ENCODE measurements around the gene CYTH1. TPM values are rescaled to one million over a fixed set of nuclear protein-coding genes. Genes with fewer than 3 reads are reported as not detected.

The CYTH1 gene
- total RNA-seq, 1 experiment from 2014 or later: 34.3 TPM

DNA sequence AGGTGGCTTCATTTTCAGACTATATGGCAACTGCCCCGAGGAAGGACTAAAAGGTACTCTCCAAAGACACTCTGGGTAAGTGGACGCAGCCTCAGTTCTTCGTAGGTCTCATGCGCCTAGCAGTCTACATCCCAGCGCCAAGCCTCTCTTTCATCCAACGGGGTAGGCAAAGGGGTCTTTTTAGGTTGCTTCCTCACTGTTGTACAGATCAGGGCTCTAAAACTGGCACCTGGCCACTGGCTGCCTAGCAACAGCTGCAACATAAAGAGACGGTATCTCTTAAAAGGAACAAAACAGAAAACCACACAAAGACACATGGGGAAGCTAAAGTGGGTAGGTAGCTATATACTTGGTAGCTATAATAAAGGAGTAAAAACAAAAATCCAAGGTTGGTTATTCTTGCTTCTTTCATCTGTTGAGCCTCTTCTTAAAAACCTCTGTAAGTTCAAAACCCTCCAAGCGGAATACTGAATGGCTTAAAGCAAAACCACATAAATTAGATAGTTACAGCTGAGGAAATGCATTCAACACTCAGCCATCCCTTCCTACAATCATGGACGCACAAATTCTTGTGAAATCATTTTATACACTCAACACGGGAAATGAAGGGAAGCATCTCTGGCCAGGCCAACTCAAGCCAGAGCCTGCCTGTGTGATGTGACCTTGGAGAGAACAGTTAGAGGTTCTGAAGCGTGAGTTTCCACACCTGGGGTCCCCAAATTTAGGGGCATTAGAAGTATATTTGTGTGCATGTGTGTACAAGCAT, 22.7 kb downstream of the CYTH1 start:
- no peak overlapping the region for H3K4me2 ChIP-seq (ENCODE audit: low read length)
- H2AFZ ChIP-seq (ENCODE audit: low read depth, low read length, poor library complexity, severe bottlenecking): no peak overlapping the region
- H3K9me2 ChIP-seq (ENCODE audit: insufficient read depth): no peaks in the 10 kb centered on the region
- no TSS peak for BruUV-seq (replicated peaks)
- no peaks in the 10 kb centered on the region for H3K9me3 ChIP-seq (ENCODE audit: control insufficient read depth in 1 of 2, insufficient read depth in 1 of 2, low read depth in 1 of 2, low read length in 2 of 2)
- H3K27me3 ChIP-seq (ENCODE audit: insufficient read depth, low read length): no peaks in the 10 kb centered on the region
- intact Hi-C loops (cut with micrococcal nuclease): no loop called here
- 0 out of 2 replicates have a peak, but pooled peaks cover 4% of the 10 kb centered on the region for H4K20me1 ChIP-seq (ENCODE audit: insufficient read depth)
- H3K79me2 ChIP-seq (ENCODE audit: insufficient read depth, low read length): peaks cover 37% of the 10 kb centered on the region
- H3K9ac ChIP-seq (ENCODE audit: low read length): no peak overlapping the region
- TF ChIP-seq TCF7L2 (IDR thresholded peaks at IDR 0.05; ENCODE audit: borderline replicate concordance, extremely low read depth, insufficient read depth, insufficient read length) (no peak), RAD21 (IDR thresholded peaks at IDR 0.05; ENCODE audit: low read depth) (no peak), CBX3 (IDR thresholded peaks at IDR 0.05; ENCODE audit: low read depth) (no peak), EGR1 (IDR thresholded peaks at IDR 0.05; ENCODE audit: low read depth) (no peak)
- H3K4me1 ChIP-seq (ENCODE audit: control insufficient read depth in 1 of 2, insufficient read depth in 2 of 2, low read length in 2 of 2): peaks cover 0 to 2% of the 10 kb centered on the region in 2 experiments; a peak in 1 of 4 replicates
- ChIA-PET RAD21 (ENCODE audit: low non-redundant PET in 1 of 2, low total read pairs in 2 of 2, uncharacterized antibody in 2 of 2, unreplicated experiment in 2 of 2) (no interaction called here), CTCF (interaction anchor here (1.1 kb wide), 1 partner anchor 10 kb away, joined by 4 read pairs; no protein-coding TSS in a partner anchor), POLR2A (no interaction called here)
- ATAC-seq (no peak), DNase-seq (ENCODE audit: low read depth, low spot score) (no peak)
- no peaks in the 10 kb centered on the region for H3K36me3 ChIP-seq (ENCODE audit: control insufficient read depth in 1 of 2, insufficient read depth in 2 of 2, low read length in 2 of 2)
- no peak overlapping the region for H3K27ac ChIP-seq (ENCODE audit: low read depth, low read length)
- no peak overlapping the region for H3K4me3 ChIP-seq (replicated peaks in 1 of 2; ENCODE audit: low read depth in 1 of 2, low read length in 2 of 2)

DNA sequence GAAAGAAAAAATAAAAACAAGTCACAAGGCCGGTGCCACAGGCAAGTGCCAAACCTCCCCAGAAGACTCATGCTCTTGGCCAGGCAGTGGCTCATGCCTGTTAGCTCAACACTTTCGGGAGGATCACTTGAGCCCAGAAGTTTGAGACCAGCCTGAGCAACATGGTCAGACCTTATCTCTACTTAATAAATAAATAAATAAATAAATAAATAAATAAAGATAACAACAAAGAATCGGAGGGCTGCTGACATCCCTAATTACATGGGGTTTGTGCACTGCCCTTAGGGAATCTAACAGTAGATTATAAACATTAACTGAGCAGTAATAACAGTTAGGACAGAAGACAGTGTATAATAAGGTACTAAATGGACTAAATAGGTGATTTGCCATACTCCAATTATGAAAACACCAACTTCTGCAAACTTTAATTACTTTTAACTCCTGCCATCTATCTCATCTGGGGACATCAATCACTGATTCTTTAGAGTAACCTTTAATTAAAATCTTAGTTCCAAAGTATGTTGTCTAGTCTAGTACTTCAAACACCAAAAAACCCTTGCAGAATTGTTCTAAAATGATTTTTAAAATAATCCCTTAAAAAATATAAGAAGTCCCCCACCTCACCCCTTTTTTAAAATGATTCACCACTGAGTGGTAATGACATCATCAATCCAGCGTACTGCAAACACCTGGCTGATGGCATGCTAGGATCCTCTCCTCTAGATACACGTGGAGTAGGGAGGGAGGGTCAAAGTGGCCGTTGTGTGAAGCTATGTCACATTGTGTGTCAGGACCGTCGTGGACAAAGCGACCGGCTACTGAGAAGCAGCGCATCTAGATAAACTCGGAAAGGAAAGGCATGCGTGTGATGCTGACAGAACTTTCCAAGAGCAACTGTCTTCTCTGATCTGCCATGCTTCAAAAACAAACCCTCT, 28.5 kb downstream of the CYTH1 start:
- Histone ChIP-seq H3K27me3 (ENCODE audit: insufficient read depth, low read length) (no peaks in the 10 kb centered on the region), H3K9me2 (ENCODE audit: insufficient read depth) (no peaks in the 10 kb centered on the region), H3K27ac (ENCODE audit: low read depth, low read length) (no peak overlapping the region), H3K4me1 (ENCODE audit: control insufficient read depth in 1 of 2, insufficient read depth in 2 of 2, low read length in 2 of 2) (peaks cover 0 to 7% of the 10 kb centered on the region in 2 experiments; a peak in 1 of 4 replicates), H3K4me3 (replicated peaks in 1 of 2; ENCODE audit: low read depth in 1 of 2, low read length in 2 of 2) (no peak overlapping the region), H4K20me1 (ENCODE audit: insufficient read depth) (no peaks in the 10 kb centered on the region; the same call in 1 of the 2 replicates), H3K36me3 (ENCODE audit: control insufficient read depth in 1 of 2, insufficient read depth in 2 of 2, low read length in 2 of 2) (no peaks in the 10 kb centered on the region), H3K4me2 (ENCODE audit: low read length) (no peak overlapping the region), H3K79me2 (ENCODE audit: insufficient read depth, low read length) (peaks cover 21% of the 10 kb centered on the region), H3K9me3 (ENCODE audit: control insufficient read depth in 1 of 2, insufficient read depth in 1 of 2, low read depth in 1 of 2, low read length in 2 of 2) (no peaks in the 10 kb centered on the region), H2AFZ (ENCODE audit: low read depth, low read length, poor library complexity, severe bottlenecking) (no peak overlapping the region), H3K9ac (ENCODE audit: low read length) (no peak overlapping the region)
- no TSS peak for BruUV-seq (replicated peaks)
- ChIA-PET CTCF (no interaction called here), POLR2A (no interaction called here), RAD21 (ENCODE audit: low non-redundant PET in 1 of 2, low total read pairs in 2 of 2, uncharacterized antibody in 2 of 2, unreplicated experiment in 2 of 2) (no interaction called here)
- intact Hi-C loops (cut with micrococcal nuclease): no loop called here
- DNase-seq (ENCODE audit: low read depth, low spot score) (no peak), ATAC-seq (no peak)
- TF ChIP-seq, protein P1, sequence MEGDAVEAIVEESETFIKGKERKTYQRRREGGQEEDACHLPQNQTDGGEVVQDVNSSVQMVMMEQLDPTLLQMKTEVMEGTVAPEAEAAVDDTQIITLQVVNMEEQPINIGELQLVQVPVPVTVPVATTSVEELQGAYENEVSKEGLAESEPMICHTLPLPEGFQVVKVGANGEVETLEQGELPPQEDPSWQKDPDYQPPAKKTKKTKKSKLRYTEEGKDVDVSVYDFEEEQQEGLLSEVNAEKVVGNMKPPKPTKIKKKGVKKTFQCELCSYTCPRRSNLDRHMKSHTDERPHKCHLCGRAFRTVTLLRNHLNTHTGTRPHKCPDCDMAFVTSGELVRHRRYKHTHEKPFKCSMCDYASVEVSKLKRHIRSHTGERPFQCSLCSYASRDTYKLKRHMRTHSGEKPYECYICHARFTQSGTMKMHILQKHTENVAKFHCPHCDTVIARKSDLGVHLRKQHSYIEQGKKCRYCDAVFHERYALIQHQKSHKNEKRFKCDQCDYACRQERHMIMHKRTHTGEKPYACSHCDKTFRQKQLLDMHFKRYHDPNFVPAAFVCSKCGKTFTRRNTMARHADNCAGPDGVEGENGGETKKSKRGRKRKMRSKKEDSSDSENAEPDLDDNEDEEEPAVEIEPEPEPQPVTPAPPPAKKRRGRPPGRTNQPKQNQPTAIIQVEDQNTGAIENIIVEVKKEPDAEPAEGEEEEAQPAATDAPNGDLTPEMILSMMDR (IDR thresholded peaks at IDR 0.05 in 2 of 3, conservative IDR thresholded peaks at IDR 0.05 in 1 of 3; ENCODE audit: borderline replicate concordance in 1 of 3, insufficient read depth in 1 of 3, low read depth in 2 of 3, low read length in 2 of 3): no peak
- TF ChIP-seq CBX3 (IDR thresholded peaks at IDR 0.05; ENCODE audit: low read depth): no peak
- TF ChIP-seq SRF (IDR thresholded peaks at IDR 0.05; ENCODE audit: low read depth): no peak
- TF ChIP-seq, protein P2, sequence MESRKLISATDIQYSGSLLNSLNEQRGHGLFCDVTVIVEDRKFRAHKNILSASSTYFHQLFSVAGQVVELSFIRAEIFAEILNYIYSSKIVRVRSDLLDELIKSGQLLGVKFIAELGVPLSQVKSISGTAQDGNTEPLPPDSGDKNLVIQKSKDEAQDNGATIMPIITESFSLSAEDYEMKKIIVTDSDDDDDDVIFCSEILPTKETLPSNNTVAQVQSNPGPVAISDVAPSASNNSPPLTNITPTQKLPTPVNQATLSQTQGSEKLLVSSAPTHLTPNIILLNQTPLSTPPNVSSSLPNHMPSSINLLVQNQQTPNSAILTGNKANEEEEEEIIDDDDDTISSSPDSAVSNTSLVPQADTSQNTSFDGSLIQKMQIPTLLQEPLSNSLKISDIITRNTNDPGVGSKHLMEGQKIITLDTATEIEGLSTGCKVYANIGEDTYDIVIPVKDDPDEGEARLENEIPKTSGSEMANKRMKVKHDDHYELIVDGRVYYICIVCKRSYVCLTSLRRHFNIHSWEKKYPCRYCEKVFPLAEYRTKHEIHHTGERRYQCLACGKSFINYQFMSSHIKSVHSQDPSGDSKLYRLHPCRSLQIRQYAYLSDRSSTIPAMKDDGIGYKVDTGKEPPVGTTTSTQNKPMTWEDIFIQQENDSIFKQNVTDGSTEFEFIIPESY (IDR thresholded peaks at IDR 0.05; ENCODE audit: extremely low read depth, insufficient replicate concordance, low read length): no peak

Data from HCT116 (cell line).